RCC 7860 (cell line): ENCODE measurements around the gene SPSB3.

Experiments used
- DNase-seq: peaks from one replicate; pipeline ENCODE4 v3.0.0-alpha.2; 2015; ENCODE audit warnings: low spot score
- FAIRE-seq: peaks from 2 replicates; lab custom pipeline; 2012; peaks lifted over from hg19 to GRCh38; lab: Jason Lieb, UNC

Gene SPSB3

DNA sequence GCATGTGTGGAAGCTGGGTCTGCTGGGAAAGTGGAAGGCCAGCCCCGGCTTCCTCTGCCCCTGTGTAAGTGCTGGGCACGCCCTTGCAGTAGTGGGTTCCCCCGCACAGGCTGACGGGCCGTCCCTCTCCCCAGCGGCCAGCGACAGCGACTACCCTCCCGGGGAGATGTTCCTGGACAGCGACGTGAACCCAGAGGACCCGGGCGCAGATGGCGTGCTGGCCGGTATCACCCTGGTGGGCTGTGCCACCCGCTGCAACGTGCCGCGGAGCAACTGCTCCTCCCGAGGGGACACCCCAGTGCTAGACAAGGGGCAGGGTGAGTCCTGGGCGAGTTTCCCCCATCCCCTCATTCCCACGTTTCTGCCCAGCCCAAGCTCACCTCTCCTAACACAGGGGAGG lies 16.5 kb downstream of the SPSB3 start:
- no peak for FAIRE-seq
- no peak for DNase-seq

- FAIRE-seq (no peak), DNase-seq (no peak)
Measured at GRCh38 chr16:1764971-1765370, 17.4 kb downstream of the SPSB3 start.

GRCh38 chr16:1763521-1764511 lies 18.6 kb downstream of the SPSB3 start:
- DNase-seq (no peak), FAIRE-seq (no peak)

DNA sequence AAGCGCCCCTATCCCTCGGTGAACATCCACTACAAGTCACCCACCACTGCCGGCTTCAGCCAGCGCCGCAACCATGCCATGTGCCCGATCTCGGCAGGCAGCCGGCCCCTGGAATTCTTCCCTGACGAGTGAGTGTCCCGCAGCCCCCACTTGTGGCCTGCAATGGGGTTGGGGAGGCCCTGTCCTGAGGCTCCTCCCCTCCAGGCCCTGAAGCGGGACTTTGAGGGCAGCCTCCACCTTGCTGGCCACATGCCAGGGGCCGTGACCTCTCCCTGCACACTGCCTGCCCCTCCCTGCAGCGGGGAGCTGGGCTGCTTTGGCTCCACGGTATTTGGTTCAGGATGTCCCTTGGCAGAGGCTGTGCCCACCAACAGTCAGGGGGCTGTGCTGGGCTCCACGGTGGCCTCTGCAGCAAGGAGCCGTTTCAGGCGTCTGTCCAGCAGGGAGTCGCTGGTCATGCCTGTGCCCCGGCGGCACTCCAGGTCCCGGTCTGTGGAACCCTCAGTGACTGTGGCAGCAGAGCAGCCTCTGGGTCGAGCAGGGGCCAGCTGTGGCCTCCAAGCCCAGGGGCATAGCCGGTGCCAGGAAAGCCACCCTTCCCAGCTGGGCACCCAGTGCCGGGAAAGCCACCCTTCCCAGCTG lies 19.4 kb downstream of the SPSB3 start:
- DNase-seq: no peak
- FAIRE-seq: no peak

- DNase-seq (no peak), FAIRE-seq (no peak)
Measured at GRCh38 chr16:1762196-1762878, 20.0 kb downstream of the SPSB3 start.

GRCh38 chr16:1761751-1762150 lies 20.6 kb downstream of the SPSB3 start:
- FAIRE-seq (no peak), DNase-seq (no peak)

- FAIRE-seq (no peak), DNase-seq (no peak)
Measured at GRCh38 chr16:1760911-1761310, 21.5 kb downstream of the SPSB3 start.

DNA sequence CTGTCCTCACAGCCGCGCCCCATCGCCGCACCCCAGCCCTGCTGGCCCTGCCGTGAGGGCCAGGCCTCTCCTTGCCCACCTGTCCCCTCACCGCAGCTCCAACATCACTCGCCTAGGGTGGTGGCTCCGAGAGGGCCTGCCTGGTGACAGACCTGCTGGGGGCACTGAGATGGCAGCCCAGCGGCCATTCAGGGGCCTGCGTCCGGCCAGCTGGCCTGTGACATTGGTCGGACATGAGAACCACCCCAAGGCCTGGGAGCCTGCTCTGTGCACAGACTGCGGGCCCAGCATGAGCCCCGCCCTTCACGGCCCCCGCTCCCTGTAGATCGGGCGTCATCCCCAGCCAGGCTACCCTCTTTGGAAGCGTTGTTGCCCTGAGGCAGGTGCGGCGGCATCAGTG lies 22.9 kb downstream of the SPSB3 start:
- DNase-seq (no peak), FAIRE-seq (no peak)

- DNase-seq (no peak), FAIRE-seq (no peak)
Measured at GRCh38 chr16:1758923-1759322, 23.4 kb downstream of the SPSB3 start.

GRCh38 chr16:1757714-1758461 lies 24.5 kb downstream of the SPSB3 start:
- DNase-seq (no peak), FAIRE-seq (no peak)

- no peak for DNase-seq
- no peak for FAIRE-seq
Measured at GRCh38 chr16:1754204-1754603, 28.2 kb downstream of the SPSB3 start.

DNA sequence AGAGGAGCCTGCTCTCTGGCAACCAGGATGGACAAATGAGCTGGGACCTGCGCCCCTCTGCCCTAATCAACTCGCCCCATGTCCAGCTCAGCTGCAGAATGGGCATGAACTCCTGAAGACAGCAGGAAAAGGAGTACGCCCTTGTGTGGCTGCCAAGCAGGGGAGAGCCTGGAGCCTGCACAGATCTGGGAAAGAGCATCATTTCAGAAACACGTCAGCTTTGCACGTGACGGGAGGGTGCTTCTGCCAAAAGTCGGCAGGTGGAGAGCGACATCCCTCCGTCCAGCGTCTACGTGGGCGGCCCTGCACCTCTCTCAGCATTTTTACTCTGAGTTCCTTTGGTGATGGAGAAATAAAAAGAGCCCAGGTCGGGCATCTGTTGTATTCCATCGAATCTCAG lies 29.5 kb downstream of the SPSB3 start:
- no peak for DNase-seq
- no peak for FAIRE-seq

DNA sequence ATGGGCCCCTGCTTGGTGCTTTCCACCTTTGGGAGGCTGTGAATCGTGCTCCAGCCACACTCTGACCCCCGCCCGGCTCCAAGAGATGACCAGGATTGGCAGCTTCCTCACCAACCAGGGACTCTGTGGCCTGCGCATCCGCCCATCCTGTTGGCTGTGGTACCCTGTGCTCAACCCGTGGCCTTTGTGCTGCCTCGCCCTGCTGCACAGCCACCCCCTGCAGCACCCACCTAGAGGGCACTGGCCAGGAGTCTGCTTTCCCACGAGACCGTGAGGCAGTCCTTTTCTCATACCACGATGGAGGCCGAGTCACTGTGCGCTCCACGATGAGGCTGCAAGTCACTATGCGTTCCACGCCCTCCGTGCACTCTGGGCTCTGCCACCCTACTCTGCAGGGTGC lies 30.4 kb downstream of the SPSB3 start:
- DNase-seq: no peak
- no peak for FAIRE-seq

- DNase-seq: no peak
- no peak for FAIRE-seq
Measured at GRCh38 chr16:1749152-1750117, 32.9 kb downstream of the SPSB3 start.

GRCh38 chr16:1747934-1748333 lies 34.4 kb downstream of the SPSB3 start:
- FAIRE-seq (no peak), DNase-seq (no peak)

- FAIRE-seq: no peak
- peak; percentile 22 for DNase-seq
Measured at GRCh38 chr16:1746693-1747195, 35.6 kb downstream of the SPSB3 start.

- FAIRE-seq (peak; percentile 72), DNase-seq (peak; percentile 79)
Measured at GRCh38 chr16:1745900-1746692, 36.3 kb downstream of the SPSB3 start.

DNA sequence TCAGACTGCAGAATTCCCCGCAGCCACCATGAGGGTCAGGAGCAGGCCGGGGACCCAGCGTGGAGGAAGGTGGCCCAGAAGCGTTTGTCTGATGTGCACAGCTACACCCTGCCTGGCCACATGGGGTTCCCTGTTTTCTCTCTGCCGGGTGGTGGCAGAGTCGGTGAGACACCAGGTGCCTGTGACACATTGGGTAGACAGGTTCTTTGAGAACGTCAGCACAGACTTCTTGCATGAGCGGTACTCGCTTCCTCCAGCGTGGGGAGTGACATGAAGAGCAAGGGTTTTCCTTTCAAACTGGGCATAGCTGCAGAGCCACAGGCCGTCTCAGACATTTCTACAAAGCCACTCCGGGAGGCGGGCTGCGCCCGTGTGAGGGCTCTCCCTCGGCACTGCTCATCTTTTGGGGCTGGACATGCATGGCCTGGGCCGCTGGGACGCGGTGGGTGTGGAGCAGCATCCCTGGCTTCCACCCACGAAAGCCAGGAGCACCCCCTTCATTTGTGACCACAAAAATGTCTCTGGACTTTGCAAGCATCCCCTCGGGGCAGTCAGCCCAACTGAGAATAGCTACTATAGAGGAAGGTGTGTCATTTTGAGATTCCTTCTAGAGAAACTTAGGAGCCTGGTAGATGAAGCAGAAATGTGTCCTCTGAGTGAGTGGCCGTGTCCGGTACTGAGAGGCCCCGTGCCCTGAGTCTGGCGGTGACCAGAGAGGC lies 37.0 kb downstream of the SPSB3 start:
- FAIRE-seq (no peak), DNase-seq (peak; percentile 31)
